GM12892 (cell line): ENCODE results near the gene USP5.

Experiments
- DNase-seq: peaks from one replicate; pipeline ENCODE4 v3.0.0; 2011; ENCODE audit not compliant: insufficient read length
- FAIRE-seq: peaks from 2 replicates; lab custom pipeline; 2011; peaks lifted over from hg19 to GRCh38; lab: Jason Lieb, UNC
- POLR2A ChIP-seq: IDR thresholded peaks from 2 replicates; pipeline ENCODE4 v1.6.1; 2011; ENCODE audit warnings: low read depth, low read length, control low read depth
- POLR2AphosphoS5 ChIP-seq: IDR thresholded peaks from 2 replicates; pipeline ENCODE4 v1.6.1; 2011; ENCODE audit warnings: low read depth, low read length, control low read depth
- TAF1 ChIP-seq: IDR thresholded peaks from 2 replicates; pipeline ENCODE4 v1.6.1; 2011; ENCODE audit warnings: low read depth, mild to moderate bottlenecking, control low read depth, low read length, borderline replicate concordance

Gene USP5

DNA sequence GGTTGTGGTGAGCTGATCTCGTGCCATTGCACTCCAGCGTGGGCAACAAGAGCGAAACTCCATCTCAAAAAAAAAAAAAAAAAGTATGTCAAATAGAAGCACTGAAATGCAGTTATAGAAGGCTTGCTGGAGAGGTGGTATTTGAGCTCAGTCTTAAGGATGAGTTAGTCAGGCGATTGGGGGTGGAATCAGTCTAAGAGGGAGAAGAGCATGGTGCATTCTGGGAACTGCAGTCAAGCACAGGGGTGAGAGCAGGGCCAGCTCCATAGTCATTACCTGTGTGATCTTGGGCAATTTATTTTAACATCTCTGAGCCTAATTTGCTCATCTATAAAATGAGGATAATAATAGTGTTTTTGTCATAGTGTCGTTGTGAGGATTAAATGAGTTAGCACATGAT, 17.1 kb upstream of the USP5 start:
- no peak for FAIRE-seq
- TF ChIP-seq POLR2AphosphoS5: no peak
- TF ChIP-seq POLR2A: no peak
- TF ChIP-seq TAF1: no peak
- no peak for DNase-seq

DNA sequence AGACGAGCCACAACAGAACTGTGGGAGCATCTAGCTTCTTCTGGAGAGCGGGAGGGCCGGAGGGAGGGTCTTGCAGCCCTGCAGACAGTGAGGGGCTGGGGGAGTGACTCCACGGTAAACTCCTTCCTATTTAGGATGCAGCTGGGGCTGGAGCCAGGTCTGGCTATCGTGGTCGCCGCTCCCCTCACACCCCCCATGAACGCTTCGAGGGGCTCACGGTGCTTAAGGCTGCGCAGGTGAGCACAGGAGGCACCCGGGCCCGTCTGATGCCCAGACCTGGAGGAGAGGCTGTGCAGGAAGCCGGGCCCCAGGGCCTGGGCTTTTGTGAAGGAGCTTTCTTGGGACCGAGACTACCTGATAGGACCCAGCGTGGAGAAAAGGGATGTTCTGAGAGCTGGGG, 15.1 kb upstream of the USP5 start:
- no peak for TF ChIP-seq POLR2AphosphoS5
- TF ChIP-seq TAF1: no peak
- no peak for TF ChIP-seq POLR2A
- no peak for FAIRE-seq
- DNase-seq: no peak

DNA sequence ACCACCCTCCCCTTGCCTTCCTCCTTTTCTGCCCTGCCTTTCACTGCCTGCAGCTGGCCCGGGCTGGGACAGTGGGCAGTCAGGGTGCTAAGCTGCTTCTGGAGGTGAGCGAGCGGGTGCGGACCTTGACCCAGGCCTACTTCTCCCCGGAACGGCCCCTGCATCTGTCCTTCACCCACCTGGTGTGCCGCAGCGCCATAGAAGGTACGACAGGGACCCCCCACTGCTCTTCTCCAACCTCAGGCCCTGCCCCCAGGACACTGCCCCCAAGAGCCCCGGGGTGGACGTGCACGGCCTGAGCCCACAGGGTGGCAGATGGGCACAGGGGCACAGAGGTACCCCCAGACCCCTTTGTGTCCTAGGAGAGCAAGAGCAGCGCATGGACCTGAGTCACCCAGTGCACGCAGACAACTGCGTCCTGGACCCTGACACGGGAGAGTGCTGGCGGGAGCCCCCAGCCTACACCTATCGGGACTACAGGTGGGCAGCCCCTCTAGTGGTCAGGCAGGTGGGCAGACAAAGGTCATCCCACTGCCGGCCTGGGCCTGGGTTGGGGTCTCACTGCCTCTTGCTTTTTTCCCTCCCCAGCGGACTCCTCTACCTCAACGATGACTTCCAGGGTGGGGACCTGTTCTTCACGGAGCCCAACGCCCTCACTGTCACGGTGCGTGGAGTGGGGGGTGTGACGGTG, 14.4 kb upstream of the USP5 start:
- no peak for TF ChIP-seq POLR2A
- TF ChIP-seq TAF1: no peak
- no peak for TF ChIP-seq POLR2AphosphoS5
- FAIRE-seq: no peak

DNA sequence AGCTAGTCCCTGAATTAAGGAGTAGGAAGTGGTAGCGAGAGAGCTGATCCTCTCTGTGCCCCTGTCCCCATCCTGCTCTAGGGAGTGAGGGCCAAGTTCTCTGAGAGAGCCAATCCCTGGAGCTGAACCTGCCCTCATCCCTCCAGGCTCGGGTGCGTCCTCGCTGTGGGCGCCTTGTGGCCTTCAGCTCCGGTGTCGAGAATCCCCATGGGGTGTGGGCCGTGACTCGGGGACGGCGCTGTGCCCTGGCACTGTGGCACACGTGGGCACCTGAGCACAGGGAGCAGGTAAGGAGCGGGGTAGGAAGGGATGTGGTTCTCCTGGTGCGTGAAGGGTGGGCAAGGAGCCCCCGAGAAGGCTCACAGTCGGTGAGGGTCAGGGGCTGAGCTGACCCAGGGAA, 13.1 kb upstream of the USP5 start:
- DNase-seq: no peak
- FAIRE-seq: no peak
- TF ChIP-seq TAF1 (no peak), POLR2AphosphoS5 (no peak), POLR2A (no peak)

More for the DNA sequence above, 14.4 kb upstream of the USP5 start:
- no peak for DNase-seq

DNA sequence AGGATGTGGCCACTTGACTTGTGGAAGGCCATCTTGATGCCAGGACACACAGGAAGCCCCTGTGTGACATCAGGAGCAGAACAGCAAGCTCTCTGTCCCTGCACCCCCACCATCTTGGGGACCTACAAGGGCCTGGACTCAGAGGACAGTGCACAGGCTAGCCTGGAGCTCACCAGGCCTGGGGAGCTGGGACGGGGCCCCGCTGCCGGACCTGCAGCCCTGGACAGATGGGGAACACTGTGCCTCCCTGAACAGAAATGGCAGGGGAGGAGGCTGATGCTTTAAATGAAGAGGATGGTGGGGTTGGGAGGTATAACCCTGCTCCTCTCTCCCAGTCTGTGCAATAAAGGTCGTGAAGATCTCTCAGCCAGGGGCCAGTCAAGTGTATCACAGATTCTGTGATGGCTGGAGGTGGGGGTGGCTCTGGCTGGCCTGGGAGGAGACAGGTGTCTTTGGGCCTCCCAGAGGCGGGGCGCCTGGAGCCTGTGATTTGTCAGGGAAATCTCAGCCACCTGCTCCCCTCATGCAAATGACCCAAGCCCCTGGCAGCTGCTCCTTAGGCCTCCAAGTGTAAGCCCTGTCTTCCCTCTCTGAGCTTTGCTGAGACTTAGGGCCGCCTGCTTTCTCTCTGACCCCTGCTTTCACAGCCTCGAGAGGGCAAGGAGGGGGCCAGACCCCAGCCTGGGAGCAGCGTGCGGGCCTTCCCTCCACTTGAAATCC, 12.3 kb upstream of the USP5 start:
- peak; percentile 90 for FAIRE-seq
- DNase-seq: peak; percentile 74
- TF ChIP-seq POLR2A: no peak

DNA sequence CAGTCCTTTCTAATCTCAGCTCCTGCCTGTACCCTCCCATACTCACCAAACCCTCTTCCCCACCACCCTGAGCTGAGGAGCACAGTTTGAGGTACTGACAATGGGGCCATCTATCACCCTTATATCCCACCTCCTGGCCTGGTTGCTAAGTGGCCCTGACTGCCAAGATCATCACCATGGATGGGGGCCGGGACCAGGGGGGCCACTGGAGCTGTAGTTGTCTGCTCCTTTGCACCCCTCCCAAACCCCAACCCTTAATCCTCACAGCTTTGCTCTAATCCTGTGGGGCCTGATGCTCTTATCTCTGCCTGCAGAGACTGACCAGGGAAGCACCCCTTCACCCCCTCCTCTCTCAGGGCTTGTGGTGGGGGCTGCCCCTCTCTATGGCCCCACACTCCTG, 11.6 kb upstream of the USP5 start:
- DNase-seq: no peak
- TF ChIP-seq POLR2A (no peak), POLR2AphosphoS5 (no peak), TAF1 (no peak)
- no peak for FAIRE-seq

DNA sequence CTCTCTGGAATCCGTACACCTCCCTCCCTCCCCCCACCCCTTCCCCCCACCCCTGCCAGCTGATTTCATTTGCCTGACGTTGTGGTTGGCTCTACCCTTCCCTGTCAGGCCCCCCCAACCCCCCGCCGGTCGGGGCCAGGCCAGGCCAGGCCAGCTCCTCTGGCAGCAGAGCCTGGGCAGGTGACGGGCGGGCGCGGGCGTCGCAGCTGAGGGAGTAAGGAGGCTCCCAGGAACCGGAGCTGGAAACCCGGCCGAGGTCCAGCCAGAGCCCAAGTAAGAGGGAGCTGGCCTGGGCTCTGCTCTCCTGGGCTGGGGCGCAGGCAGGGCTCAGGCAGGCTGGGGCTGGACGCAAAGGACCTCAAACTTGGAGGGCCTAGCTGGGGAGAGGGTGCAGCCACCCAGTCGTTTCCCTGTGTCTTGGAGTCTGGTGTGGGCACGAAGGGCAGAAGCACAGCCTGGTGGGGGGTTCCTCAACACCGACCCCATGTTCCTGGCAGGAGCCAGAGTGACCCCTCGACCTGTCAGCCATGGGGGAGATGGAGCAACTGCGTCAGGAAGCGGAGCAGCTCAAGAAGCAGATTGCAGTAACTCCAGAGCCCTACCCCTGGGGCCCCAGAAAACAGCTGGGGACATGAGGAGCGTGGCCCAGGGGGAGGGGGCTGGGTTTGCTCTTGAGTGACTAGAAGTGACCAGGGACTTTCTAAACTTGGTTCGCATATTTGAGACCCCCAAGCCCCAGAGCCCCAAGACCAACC, 11.0 kb upstream of the USP5 start, which contains the start of gene GNB3:
GNB3 (plus strand) TSS at position 165 of the 755 bp plus-strand sequence; CDS start at position 528, 363 bp downstream.
- TF ChIP-seq POLR2AphosphoS5: no peak
- TF ChIP-seq TAF1: no peak
- no peak for TF ChIP-seq POLR2A
- no peak for DNase-seq
- FAIRE-seq: no peak

DNA sequence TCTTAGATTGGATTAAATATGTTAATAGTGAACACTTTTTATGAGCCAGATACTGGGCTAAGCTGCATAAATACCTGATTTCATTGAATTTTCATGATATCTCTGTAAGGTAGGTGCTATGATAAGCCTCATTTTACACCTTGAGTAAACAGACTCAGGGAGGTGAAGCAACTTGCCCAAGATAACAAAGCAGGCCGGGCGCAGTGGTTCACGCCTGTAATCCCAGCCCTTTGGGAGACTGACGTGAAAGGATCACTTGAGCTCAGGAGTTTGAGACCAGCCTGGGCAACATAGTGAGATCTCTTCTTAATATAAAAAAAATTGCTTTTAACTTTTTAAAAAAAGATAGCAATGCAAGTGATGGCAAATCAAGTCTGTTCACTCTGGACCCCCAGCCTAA, 9.9 kb upstream of the USP5 start:
- TF ChIP-seq TAF1 (no peak), POLR2A (no peak), POLR2AphosphoS5 (no peak)
- no peak for FAIRE-seq
- no peak for DNase-seq

DNA sequence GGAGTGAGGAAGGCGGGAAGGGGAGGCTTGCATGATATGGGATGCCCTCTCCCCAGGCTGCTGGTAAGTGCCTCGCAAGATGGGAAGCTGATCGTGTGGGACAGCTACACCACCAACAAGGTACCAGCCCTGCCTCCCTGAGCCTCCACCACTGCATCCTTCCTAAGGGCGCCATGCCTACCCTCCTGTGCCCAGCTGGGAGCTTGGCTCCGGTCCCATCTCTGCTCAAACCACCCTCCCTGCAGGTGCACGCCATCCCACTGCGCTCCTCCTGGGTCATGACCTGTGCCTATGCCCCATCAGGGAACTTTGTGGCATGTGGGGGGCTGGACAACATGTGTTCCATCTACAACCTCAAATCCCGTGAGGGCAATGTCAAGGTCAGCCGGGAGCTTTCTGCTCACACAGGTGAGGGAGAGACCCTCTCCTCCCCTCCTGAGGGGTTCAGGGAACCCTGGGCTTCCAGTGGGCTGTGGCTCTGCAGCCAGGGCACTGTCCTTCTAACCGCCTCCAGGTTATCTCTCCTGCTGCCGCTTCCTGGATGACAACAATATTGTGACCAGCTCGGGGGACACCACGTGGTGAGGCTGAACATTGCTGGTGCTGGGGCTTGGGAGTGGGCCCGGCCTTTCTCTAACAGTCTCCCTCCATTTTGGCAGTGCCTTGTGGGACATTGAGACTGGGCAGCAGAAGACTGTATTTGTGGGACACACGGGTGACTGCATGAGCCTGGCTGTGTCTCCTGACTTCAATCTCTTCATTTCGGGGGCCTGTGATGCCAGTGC, 8.6 kb upstream of the USP5 start:
- DNase-seq: no peak
- FAIRE-seq: no peak
- TF ChIP-seq POLR2A (no peak), POLR2AphosphoS5 (no peak), TAF1 (no peak)

DNA sequence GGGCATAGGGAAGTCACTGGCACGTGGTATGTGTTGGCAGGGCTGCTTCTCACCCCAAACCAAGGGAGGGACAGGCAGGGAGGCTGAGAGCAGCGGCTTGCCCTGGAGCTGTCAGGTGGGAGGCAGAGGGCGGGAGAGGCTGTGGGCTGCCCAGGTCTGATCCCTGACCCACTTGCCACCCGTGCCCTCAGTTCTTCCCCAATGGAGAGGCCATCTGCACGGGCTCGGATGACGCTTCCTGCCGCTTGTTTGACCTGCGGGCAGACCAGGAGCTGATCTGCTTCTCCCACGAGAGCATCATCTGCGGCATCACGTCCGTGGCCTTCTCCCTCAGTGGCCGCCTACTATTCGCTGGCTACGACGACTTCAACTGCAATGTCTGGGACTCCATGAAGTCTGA, 6.6 kb upstream of the USP5 start:
- no peak for TF ChIP-seq TAF1
- TF ChIP-seq POLR2AphosphoS5: no peak
- no peak for TF ChIP-seq POLR2A
- DNase-seq (no peak), FAIRE-seq (no peak)

DNA sequence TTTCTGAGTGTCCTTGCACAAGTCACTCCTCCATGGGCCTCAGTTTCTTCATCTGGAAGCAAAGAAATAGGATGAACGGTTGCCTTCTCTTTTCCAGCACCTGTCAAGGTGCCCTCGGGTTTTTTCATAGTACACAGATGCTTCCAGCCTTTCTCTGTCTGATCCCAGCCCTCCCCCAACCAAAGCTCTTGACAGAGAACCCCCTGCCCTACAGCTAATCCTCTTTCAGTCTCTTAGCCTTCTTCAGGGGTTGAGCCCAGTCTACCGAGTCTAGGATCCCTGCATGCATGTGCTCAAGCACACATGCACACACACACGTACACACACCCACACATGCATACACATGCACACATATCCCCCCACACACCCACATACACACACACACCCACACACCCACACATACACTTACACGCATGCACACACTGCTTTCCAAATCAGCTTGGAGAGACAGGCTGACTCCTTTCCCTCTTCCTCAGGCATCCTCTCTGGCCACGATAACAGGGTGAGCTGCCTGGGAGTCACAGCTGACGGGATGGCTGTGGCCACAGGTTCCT, 5.6 kb upstream of the USP5 start:
- FAIRE-seq (no peak), DNase-seq (no peak)
- TF ChIP-seq TAF1 (no peak), POLR2AphosphoS5 (no peak), POLR2A (no peak)

DNA sequence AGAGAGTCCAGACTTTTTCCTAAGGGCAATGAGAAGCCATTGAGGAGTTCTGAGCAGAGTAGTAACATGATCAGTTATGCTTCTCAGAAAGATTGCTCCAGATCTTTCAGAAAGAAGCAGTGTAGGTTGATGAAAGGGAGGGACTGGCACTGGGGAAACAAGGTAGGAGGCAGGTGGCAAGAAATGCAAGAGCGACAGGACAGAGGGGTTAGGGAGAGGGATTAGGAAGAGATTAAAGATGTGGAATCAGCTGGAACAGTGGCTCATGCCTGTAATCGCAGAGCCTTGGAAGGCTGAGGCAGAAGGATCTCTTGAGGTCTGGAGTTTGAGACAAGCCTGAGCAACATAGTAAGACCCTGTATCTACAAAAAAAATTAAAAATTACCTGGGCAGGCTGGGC, 4.3 kb upstream of the USP5 start:
- FAIRE-seq (no peak), DNase-seq (no peak)
- no peak for TF ChIP-seq POLR2AphosphoS5
- no peak for TF ChIP-seq TAF1
- TF ChIP-seq POLR2A: no peak
